A204.1 (cell line): Measurements from ENCODE around the gene CACNG4.

Source experiments
- FAIRE-seq: peaks from 2 replicates; lab custom pipeline; 2012; peaks lifted over from hg19 to GRCh38; lab: Jason Lieb, UNC

The CACNG4 gene

DNA sequence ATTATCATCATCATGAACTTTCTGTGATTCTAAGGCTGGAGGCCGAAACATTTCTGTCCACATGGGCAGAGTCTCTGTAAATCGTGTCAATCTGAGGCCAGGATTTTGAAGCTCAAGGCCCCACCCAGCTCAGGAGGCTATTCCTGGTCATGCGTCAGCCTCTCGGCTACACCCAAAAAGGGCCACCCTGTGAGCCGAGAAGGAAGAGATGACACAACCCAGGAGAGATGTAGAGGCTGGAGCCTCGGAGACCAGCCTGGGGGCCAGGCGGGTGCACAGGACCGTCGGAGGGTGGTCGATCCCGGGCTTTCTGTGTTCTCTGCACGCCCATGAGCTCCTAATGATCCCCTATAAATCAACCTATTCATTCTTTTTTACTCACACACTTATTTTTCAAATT is 78.8 kb downstream of the CACNG4 start:
- FAIRE-seq = no peak

- no peak for FAIRE-seq
These were observed 79.7 kb downstream of the CACNG4 start, which contains the start of gene CACNG1 for GRCh38 chr17:67044016-67044772. Gene CACNG1, plus strand, starts transcription at chr17:67044554. Its CDS starts 107 bp downstream, at chr17:67044661.

DNA sequence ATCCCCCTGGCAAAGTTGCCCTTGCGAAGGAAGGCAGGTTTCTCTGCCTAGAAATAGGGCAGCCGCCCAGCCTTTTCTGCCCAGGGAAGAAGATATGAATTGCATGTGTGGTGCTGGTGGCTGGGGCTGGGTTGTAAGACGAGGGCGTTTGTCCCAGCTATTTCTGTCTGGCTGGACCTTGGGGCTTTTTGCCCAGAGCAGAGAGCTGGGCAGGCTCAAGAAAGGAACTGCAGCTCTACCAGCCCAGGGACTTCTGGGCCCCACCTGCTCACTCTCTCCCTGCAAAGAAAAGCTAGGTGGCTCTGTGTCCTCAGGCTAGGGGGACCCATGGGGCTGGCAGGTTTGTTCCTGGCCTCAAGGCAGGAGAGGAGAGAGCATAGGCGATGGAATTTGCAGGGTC is 80.4 kb downstream of the CACNG4 start:
- FAIRE-seq = no peak

- FAIRE-seq = no peak
These were observed 81.9 kb downstream of the CACNG4 start for GRCh38 chr17:67046398-67046797.

DNA sequence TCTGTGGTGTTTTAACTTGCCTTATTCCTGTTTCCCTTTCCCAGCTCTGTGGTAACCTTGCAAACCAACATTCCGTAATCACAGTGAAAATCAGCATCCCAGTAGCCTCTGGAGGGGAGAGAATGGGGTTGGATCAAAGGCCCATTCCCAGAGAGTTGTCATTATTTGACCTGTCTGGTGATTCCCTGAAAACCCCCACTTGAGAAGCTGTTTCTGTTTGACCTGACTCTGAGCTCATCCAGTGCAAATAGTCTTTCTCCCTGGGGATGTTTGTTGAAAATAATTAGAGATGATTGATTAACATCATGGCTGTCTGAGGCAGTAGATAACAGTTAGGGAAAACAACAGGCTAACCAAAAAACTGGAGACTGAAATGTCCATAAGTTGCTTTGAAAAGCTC is 82.9 kb downstream of the CACNG4 start:
- no peak for FAIRE-seq

- no peak for FAIRE-seq
These were observed 84.7 kb downstream of the CACNG4 start for GRCh38 chr17:67049025-67049739.

GRCh38 chr17:67050066-67050465 is 85.6 kb downstream of the CACNG4 start:
- no peak for FAIRE-seq

DNA sequence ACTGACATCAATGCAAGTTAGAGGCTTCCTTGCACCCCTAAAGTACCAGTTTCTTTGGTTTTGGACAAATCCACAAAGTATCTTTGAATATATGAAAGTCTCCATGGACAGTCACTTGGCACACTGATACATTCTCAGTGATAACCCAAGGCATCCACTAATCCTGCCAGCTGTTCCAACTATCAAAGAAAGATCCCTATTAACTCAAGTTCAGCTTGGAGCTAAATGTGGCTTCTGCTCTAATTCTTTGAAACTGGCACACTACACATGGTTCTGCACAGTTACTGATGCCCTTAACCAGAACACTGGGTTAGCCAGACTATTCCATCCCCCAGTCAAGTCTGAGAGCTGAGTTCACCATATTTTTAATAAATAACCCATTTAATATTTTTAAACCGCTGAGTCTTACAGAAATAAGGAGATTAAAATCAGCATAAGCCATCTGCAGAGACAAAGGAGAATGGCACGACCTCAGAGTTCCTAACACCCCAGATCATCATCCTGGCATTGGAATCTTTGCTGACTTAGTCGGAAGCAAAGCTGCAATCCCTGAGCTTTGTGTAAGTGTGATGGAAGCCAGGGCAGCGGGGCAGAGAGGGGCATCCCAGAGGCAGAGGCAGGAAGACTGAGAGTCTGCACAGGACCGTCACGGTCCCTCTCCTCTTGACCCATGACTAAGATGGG is 86.1 kb downstream of the CACNG4 start:
- no peak for FAIRE-seq

GRCh38 chr17:67051155-67051538 is 86.6 kb downstream of the CACNG4 start:
- FAIRE-seq = no peak

GRCh38 chr17:67051837-67052236 is 87.3 kb downstream of the CACNG4 start:
- no peak for FAIRE-seq

- FAIRE-seq = no peak
These were observed 88.4 kb downstream of the CACNG4 start for GRCh38 chr17:67052720-67053437.

GRCh38 chr17:67053438-67054000 is 89.0 kb downstream of the CACNG4 start:
- FAIRE-seq = no peak

- FAIRE-seq = no peak
These were observed 89.6 kb downstream of the CACNG4 start for GRCh38 chr17:67054011-67054591.

DNA sequence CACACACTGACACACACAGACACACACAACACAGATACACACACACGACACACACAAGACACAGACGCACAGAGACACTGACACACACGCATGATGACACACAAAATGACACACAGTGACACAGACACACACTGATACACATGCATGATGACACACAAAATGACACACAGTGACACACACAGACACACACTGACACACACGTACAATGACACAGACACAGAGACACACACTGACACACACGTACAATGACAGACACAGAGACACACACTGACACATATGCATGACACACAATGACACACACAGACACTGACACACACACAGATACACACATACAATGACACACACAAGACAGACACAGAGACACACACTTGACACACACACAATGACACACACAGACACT is 90.1 kb downstream of the CACNG4 start:
- no peak for FAIRE-seq

DNA sequence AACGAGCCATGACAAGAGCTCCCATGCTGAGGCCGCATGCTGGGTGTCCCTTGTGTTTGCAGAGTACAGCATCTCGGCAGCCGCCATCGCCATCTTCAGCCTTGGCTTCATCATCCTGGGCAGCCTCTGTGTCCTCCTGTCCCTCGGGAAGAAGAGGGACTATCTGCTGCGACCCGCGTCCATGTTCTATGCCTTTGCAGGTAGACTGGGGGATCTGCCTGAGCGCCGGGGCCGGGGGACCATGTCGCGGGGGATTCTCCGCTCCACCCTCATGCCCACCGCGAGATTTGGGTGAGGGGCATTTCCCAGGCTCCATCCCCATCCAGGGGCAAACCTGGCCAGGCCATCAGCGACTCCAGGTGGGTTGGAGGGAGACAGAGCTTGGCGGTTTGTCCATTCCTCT is 90.5 kb downstream of the CACNG4 start:
- no peak for FAIRE-seq

GRCh38 chr17:67055811-67056745 is 91.6 kb downstream of the CACNG4 start:
- FAIRE-seq = no peak

- FAIRE-seq = no peak
These were observed 92.4 kb downstream of the CACNG4 start for GRCh38 chr17:67056746-67057490.

- FAIRE-seq = no peak
These were observed 93.5 kb downstream of the CACNG4 start for GRCh38 chr17:67058036-67058435.

DNA sequence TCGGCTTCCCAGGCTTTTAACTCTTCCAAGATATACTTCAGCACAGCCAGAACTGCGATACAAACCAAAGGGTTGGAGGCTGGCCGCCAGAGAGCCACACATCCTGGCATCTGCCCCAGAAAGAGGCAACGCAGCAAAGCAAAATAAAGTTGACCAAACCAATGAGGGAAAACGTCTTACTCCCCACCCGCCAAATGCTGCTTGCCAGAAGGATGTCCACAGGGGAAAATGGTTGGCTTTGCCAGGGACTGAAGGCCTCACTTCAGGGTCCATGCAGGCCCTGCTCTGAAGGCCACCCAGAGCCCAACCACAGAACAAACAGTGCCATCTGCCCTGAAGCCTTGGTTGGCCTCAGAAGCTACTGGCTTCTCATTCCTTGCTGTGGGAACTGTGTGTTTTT is 94.9 kb downstream of the CACNG4 start:
- FAIRE-seq = no peak

- FAIRE-seq = no peak
These were observed 98.6 kb downstream of the CACNG4 start for GRCh38 chr17:67063141-67063540.
